Glutamatergic neuron (in vitro differentiated cells): ENCODE data around the gene RSKR. TPM values are rescaled to one million over a fixed set of nuclear protein-coding genes. Genes with fewer than 3 reads are reported as not detected.

Experiments used
- DNase-seq: peaks from one replicate; pipeline ENCODE4 v3.0.0; 2022
- H3K27ac Mint-ChIP-seq: one replicate; pipeline ENCODE4 v1.8.0; 2020; ENCODE audit warnings: mild to moderate bottlenecking, mixed read lengths, inconsistent platforms; ENCODE audit not compliant: unreplicated experiment
- H3K27me3 Mint-ChIP-seq: one replicate; pipeline ENCODE4 v1.8.0; 2020; ENCODE audit warnings: mild to moderate bottlenecking, moderate library complexity, mixed read lengths, inconsistent platforms; ENCODE audit not compliant: unreplicated experiment
- H3K36me3 Mint-ChIP-seq: one replicate; pipeline ENCODE4 v1.8.0; 2020; ENCODE audit warnings: mild to moderate bottlenecking, mixed read lengths, inconsistent platforms; ENCODE audit not compliant: unreplicated experiment
- H3K4me1 Mint-ChIP-seq: one replicate; pipeline ENCODE4 v1.8.0; 2020; ENCODE audit warnings: mild to moderate bottlenecking, low read depth, mixed read lengths, inconsistent platforms; ENCODE audit not compliant: unreplicated experiment
- H3K4me3 Mint-ChIP-seq: one replicate; pipeline ENCODE4 v1.8.0; 2020; ENCODE audit warnings: mild to moderate bottlenecking, mixed read lengths, inconsistent platforms; ENCODE audit not compliant: unreplicated experiment
- H3K9me3 Mint-ChIP-seq: one replicate; pipeline ENCODE4 v1.8.0; 2020; ENCODE audit warnings: mild to moderate bottlenecking, moderate library complexity, mixed read lengths, inconsistent platforms; ENCODE audit not compliant: unreplicated experiment
- CTCF ChIP-seq: fragments of 200-600 bp; sonication (generic); IDR thresholded peaks from one replicate; pipeline ENCODE4 v1.5.0; 2021; ENCODE audit not compliant: partially characterized antibody, unreplicated experiment
- total RNA-seq: library from RNA; stranded (reverse); fragmentation: NEBNext Ultra II Directional; extraction: Animal tissue kit (Norgen Biotek cat#: 25700); gene quantifications from one replicate; pipeline ENCODE4 v1.2.1, GENCODE V29; 2021; ENCODE audit not compliant: unreplicated experiment

RSKR gene
- total RNA-seq, 1 donor from 2014 or later: 44.5 TPM

- H3K9me3 Mint-ChIP-seq: peaks cover 6% of the 10 kb centered on the region
- peak overlapping the region; percentile 27 for H3K4me3 Mint-ChIP-seq
- H3K36me3 Mint-ChIP-seq: peaks cover 21% of the 10 kb centered on the region
- H3K27ac Mint-ChIP-seq: no peak overlapping the region
- TF ChIP-seq CTCF: no peak
- DNase-seq: no peak
- peaks cover 3% of the 10 kb centered on the region for H3K27me3 Mint-ChIP-seq
- H3K4me1 Mint-ChIP-seq: peaks cover under 1% of the 10 kb centered on the region
These were observed 43.8 kb upstream of the RSKR start for GRCh38 chr17:28657756-28658155.

GRCh38 chr17:28655160-28655559, 41.2 kb upstream of the RSKR start:
- DNase-seq: no peak
- Mint-ChIP-seq H3K27me3 (no peaks in the 10 kb centered on the region), H3K4me1 (no peaks in the 10 kb centered on the region), H3K4me3 (no peak overlapping the region), H3K36me3 (peaks cover 10% of the 10 kb centered on the region), H3K27ac (no peak overlapping the region), H3K9me3 (peaks cover 2% of the 10 kb centered on the region)
- no peak for TF ChIP-seq CTCF

GRCh38 chr17:28648698-28649097, 34.7 kb upstream of the RSKR start:
- H3K36me3 Mint-ChIP-seq: peaks cover 5% of the 10 kb centered on the region
- peaks cover 4% of the 10 kb centered on the region for H3K9me3 Mint-ChIP-seq
- H3K4me1 Mint-ChIP-seq: peaks cover 13% of the 10 kb centered on the region
- no peak for TF ChIP-seq CTCF
- H3K27me3 Mint-ChIP-seq: peaks cover 4% of the 10 kb centered on the region
- no peak for DNase-seq
- H3K4me3 Mint-ChIP-seq: no peak overlapping the region
- no peak overlapping the region for H3K27ac Mint-ChIP-seq

- peaks cover 17% of the 10 kb centered on the region for H3K4me1 Mint-ChIP-seq
- H3K9me3 Mint-ChIP-seq: peaks cover 4% of the 10 kb centered on the region
- H3K4me3 Mint-ChIP-seq: peak overlapping the region; percentile 65
- DNase-seq: no peak
- no peak for TF ChIP-seq CTCF
- peak overlapping the region; percentile 4 for H3K27ac Mint-ChIP-seq
- H3K36me3 Mint-ChIP-seq: peaks cover 5% of the 10 kb centered on the region
- peaks cover 4% of the 10 kb centered on the region for H3K27me3 Mint-ChIP-seq
These were observed 32.2 kb upstream of the RSKR start for GRCh38 chr17:28646039-28646754.

GRCh38 chr17:28645576-28645939, 31.6 kb upstream of the RSKR start:
- TF ChIP-seq CTCF: no peak
- Mint-ChIP-seq H3K27me3 (peaks cover 4% of the 10 kb centered on the region), H3K4me1 (peaks cover 17% of the 10 kb centered on the region), H3K27ac (no peak overlapping the region), H3K9me3 (peaks cover 4% of the 10 kb centered on the region), H3K36me3 (peaks cover 5% of the 10 kb centered on the region), H3K4me3 (peak overlapping the region; percentile 65)
- DNase-seq: no peak
